Activated CD4-positive, alpha-beta T cell treated with anti-CD3 and anti-CD28 coated beads, Interleukin-10, Interleukin-2, amounts not matched to agents 100 ng/mL and 50 ng/mL, durations not matched to agents 16 hours and 8 hours (primary cell): ENCODE data around the gene RTN4R.
A peak's percentile ranks its signal among the peaks of the same experiment; 100 is the strongest.
"Not testable (repeated sequence)": the region's sequence is repeated elsewhere in the genome, so short reads cannot be mapped to it uniquely, and the experiment has no call there.

ENCODE experiments used
- DNase-seq: peaks from one replicate; pipeline ENCODE4 v3.0.0-alpha.2; 2020

RTN4R gene

GRCh38 chr22:20268279-20269012 lies at the start of gene RTN4R:
RTN4R (minus strand) TSS chr22:20268318; CDS start chr22:20268092, 226 bp downstream.
- peak; percentile 52 for DNase-seq

- DNase-seq: peak; percentile 55
Measured at GRCh38 chr22:20317402-20318042, 49.4 kb upstream of the RTN4R start.

GRCh38 chr22:20316844-20317401 lies 48.8 kb upstream of the RTN4R start:
- DNase-seq: no peak

GRCh38 chr22:20316217-20316843 lies 48.2 kb upstream of the RTN4R start:
- DNase-seq: no peak

GRCh38 chr22:20315337-20316216 lies 47.5 kb upstream of the RTN4R start:
- no peak for DNase-seq

- not testable (repeated sequence) for DNase-seq
Measured at GRCh38 chr22:20314741-20315336, 46.7 kb upstream of the RTN4R start.

GRCh38 chr22:20314206-20314605 lies 46.1 kb upstream of the RTN4R start:
- DNase-seq: not testable (repeated sequence)

- not testable (repeated sequence) for DNase-seq
Measured at GRCh38 chr22:20313306-20314077, 45.4 kb upstream of the RTN4R start.

- DNase-seq: no peak
Measured at GRCh38 chr22:20312396-20313191, 44.5 kb upstream of the RTN4R start.

- not testable (repeated sequence) for DNase-seq
Measured at GRCh38 chr22:20311249-20312062, 43.3 kb upstream of the RTN4R start.

- not testable (repeated sequence) for DNase-seq
Measured at GRCh38 chr22:20310773-20311172, 42.7 kb upstream of the RTN4R start.

GRCh38 chr22:20310180-20310579 lies 42.1 kb upstream of the RTN4R start:
- not testable (repeated sequence) for DNase-seq

GRCh38 chr22:20308806-20309650 lies 40.9 kb upstream of the RTN4R start:
- not testable (repeated sequence) for DNase-seq

GRCh38 chr22:20307448-20308447 lies 39.6 kb upstream of the RTN4R start:
- DNase-seq: not testable (repeated sequence)

GRCh38 chr22:20306646-20307447 lies 38.7 kb upstream of the RTN4R start:
- DNase-seq: not testable (repeated sequence)
